ENCODE results near the gene PDK2. TPM values are rescaled to one million over a fixed set of nuclear protein-coding genes. Genes with fewer than 3 reads are reported as not detected.

The PDK2 gene
- total RNA-seq, 2 experiments from 2014 or later: 29.4 to 31.3 TPM

- Mint-ChIP-seq H3K27ac (peak overlapping the region; percentile 80), H3K36me3 (ENCODE audit: low read depth) (peaks cover 28% of the 10 kb centered on the region), H3K27me3 (no peaks in the 10 kb centered on the region), H3K9me3 (no peaks in the 10 kb centered on the region), H3K4me1 (peaks cover 49% of the 10 kb centered on the region), H3K4me3 (peak overlapping the region; percentile 93)
- ChIA-PET CTCF (interaction anchor here (0.7 to 5.3 kb wide), 9 partner anchors 9 to 248 kb away, joined by 3 to 43 read pairs (median 5); partner anchors contain the start of gene LRRC59), POLR2A (no interaction called here)
- DNase-seq: peak; percentile 57
Observed at GRCh38 chr17:50149417-50150353, 54.5 kb downstream of the PDK2 start.

DNA sequence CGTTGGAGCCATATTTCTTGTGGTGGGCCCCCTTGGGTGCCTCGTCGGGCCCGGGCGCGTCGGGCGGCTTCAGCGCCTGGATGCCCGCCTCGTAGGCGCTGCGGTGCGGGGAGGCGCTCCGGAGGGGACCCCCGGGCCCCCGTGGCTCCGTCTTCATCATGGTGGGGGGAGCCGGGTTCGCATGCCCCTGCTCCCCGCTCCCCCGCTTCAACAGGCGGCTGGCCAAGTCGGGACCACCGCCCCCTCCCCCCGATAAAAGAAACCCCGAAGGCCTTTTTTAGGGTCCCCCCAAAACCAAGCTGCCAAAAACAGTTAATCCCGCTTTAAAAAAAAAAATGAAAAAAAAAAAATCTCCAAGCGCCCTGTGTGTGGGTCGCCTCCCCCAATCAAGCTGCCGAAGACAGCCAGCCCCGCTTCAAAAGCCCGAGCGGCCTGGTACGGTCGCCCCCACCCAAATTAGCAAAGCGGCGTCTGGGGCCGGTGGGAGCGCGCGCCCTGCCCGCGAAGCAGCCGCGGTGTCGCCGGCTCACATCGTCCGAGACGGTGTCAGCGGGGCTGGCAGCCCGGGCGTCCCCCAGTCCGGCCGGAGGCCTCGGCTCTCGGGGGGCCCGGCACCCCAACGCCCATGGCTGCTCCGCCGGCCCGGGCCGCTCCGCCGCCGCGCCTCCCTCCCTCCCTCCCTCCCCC is 55.3 kb downstream of the PDK2 start, which contains the start of gene PPP1R9B:
TSS of gene PPP1R9B (minus strand) at position 324 of the 687 bp plus-strand sequence. CDS start at position 160, 164 bp downstream.
- Mint-ChIP-seq H3K36me3 (ENCODE audit: low read depth) (peaks cover 25% of the 10 kb centered on the region), H3K4me1 (peaks cover 51% of the 10 kb centered on the region), H3K4me3 (peak within 1 kb of the TSS; percentile 93), H3K27me3 (no peaks in the 10 kb centered on the region), H3K27ac (peak within 1 kb of the TSS; percentile 95), H3K9me3 (no peaks in the 10 kb centered on the region)
- no peak for DNase-seq
- POLR2A ChIA-PET: no interaction called here
- CTCF ChIA-PET: interaction anchor here (0.5 to 5.3 kb wide), 15 partner anchors 10 to 356 kb away, joined by 3 to 43 read pairs (median 4); partner anchors contain the start of gene LRRC59

DNA sequence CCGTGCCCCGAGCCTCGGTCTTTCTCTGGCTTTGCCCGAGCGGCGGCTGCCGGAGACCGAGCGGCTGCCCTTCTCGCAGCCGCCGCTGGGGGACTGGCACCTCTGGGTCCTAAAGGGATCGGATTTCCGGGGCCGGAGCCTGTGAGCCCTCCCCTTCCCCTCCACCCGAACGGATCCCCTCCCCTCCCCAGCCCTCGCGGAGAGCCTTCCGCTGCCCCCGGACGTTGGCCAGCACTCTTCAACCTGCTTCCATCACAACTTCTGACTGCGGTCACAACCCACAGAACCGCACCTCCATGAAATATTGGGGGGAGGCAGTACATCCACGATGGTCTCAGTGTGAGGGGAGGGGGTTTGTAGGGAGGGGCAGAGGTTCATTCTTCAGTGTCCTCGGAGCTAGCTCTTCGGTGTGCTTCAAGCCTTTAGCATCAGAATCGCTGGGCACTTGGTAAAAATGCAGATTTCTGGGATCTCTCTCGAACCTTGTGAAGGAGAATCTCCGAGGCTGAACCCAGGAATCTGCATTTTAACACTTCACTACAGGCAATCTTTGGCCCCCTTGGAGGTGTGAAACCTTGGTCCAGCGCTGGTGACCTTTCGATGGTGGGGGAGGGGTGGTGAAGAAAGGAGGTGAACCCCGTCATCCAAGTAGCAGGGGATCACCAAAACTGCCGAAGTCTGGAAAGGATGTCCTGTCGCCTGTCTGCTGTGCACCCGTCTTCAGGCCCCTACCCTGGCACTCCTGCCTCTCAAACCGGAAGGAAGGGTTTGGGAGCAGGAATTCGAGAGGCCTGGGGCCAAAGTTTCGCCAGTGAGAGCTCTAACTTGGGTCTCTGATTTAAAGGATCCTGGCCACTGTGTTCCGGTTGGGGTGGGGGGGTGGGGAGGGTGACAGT is 56.1 kb downstream of the PDK2 start:
- Mint-ChIP-seq H3K36me3 (ENCODE audit: low read depth) (peaks cover 21% of the 10 kb centered on the region), H3K9me3 (no peaks in the 10 kb centered on the region), H3K27me3 (no peaks in the 10 kb centered on the region), H3K27ac (peak overlapping the region; percentile 95), H3K4me3 (peak overlapping the region; percentile 89), H3K4me1 (peaks cover 50% of the 10 kb centered on the region)
- peak; percentile 92 for DNase-seq
- CTCF ChIA-PET: interaction anchor here (0.5 to 5.3 kb wide), 14 partner anchors 10 to 355 kb away, joined by 3 to 43 read pairs (median 4); partner anchors contain the start of genes LRRC59 and SGCA
- POLR2A ChIA-PET: no interaction called here

DNA sequence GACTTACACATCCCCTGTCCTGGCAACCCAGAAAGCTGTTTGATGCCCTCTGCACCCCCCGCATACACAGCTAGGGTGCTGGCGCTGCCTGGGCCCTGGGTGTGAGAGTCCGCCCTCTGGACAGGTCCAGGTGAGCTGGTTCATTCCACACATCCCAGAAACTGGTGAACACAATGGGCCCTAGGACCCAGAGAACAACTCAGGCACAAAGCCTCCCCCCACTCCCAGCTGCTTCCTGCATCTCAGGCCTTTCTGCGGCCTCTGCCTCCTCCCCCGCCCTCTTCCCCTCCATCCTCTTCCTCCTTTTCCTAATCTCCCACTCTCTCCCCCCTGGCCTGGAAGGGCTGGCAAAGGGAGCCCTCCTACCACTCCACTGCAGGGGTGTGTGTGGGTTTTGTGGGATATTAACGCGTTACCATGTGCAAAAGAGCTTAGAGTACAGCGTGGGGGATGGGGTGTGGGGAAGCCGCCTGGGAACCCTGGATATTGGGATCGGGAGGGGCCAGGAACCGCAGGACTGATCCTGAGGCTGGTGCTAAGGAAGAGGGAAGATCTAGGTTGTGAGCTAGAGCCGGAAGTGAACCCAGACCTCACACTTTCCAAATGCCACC is 56.9 kb downstream of the PDK2 start:
- peak; percentile 69 for DNase-seq
- peaks cover 44% of the 10 kb centered on the region for H3K4me1 Mint-ChIP-seq
- no peaks in the 10 kb centered on the region for H3K9me3 Mint-ChIP-seq
- peaks cover 15% of the 10 kb centered on the region for H3K36me3 Mint-ChIP-seq (ENCODE audit: low read depth)
- H3K27ac Mint-ChIP-seq: peak overlapping the region; percentile 95
- H3K4me3 Mint-ChIP-seq: peak overlapping the region; percentile 89
- ChIA-PET CTCF (interaction anchor here (0.6 to 5.3 kb wide), 12 partner anchors 9 to 145 kb away, joined by 3 to 43 read pairs (median 4); partner anchors contain the start of gene SGCA), POLR2A (interaction anchor here (0.9 kb wide), 1 partner anchor 8 kb away, joined by 4 read pairs; no protein-coding TSS in a partner anchor)
- no peaks in the 10 kb centered on the region for H3K27me3 Mint-ChIP-seq

GRCh38 chr17:50152736-50153135 is 57.6 kb downstream of the PDK2 start:
- ChIA-PET POLR2A (interaction anchor here (0.9 kb wide), 1 partner anchor 8 kb away, joined by 4 read pairs; no protein-coding TSS in a partner anchor), CTCF (interaction anchor here (0.8 to 5.3 kb wide), 8 partner anchors 9 to 59 kb away, joined by 3 to 43 read pairs (median 10); partner anchors contain the start of gene SGCA)
- peak overlapping the region; percentile 89 for H3K4me3 Mint-ChIP-seq
- H3K4me1 Mint-ChIP-seq: peaks cover 46% of the 10 kb centered on the region
- no peaks in the 10 kb centered on the region for H3K9me3 Mint-ChIP-seq
- H3K27ac Mint-ChIP-seq: peak overlapping the region; percentile 95
- H3K27me3 Mint-ChIP-seq: no peaks in the 10 kb centered on the region
- no peak for DNase-seq
- peaks cover 9% of the 10 kb centered on the region for H3K36me3 Mint-ChIP-seq (ENCODE audit: low read depth)

DNA sequence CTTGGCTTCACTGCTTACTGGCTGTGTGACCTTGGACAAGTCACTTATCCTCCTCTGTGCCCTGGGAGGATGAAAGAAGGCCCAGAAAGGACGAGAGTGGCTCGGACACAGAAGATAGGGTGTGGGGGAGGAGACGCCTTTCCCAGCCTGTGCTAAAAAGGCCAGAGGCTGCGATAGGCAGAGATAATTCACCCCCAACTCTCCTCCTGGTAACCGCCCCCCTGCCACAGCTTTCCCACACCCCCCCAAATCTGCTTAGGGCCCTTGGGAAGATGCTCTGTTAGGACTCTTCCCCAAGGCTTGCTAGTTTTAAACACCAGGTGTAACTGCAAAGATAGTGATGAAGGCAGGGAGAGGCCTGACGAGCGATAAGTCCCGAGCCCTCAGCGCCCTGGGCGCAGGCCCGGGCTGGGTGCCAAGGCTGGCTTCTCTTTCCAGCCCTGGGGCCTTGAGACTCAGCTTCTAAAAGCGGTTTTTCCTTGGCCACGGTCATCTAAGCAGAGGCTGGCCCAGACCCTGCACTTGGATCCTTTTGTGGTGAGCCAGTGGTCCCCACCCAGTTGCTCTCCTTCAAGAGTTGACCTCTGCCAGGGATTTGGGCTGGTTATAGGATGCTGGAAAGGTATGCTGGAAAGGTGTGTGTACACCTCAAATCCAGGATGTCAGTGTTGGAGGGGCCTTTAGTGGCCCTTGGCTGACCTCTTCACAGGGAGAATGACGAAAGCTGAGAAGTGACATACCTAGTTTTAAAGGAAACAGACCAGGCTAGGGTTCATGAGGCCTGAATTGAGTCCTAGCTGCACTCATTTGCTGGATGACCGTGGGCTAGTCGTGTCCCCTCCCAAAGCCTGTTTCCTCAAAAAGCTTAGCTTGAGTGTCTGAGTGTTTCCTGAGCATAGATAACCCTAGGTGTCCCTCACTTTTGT is 58.8 kb downstream of the PDK2 start:
- ChIA-PET POLR2A (no interaction called here), CTCF (interaction anchor here (0.6 to 5.3 kb wide), 9 partner anchors 8 to 178 kb away, joined by 3 to 40 read pairs (median 4); no protein-coding TSS in a partner anchor)
- no peaks in the 10 kb centered on the region for H3K27me3 Mint-ChIP-seq
- no peak overlapping the region for H3K4me3 Mint-ChIP-seq
- peaks cover 2% of the 10 kb centered on the region for H3K36me3 Mint-ChIP-seq (ENCODE audit: low read depth)
- peaks cover 51% of the 10 kb centered on the region for H3K4me1 Mint-ChIP-seq
- DNase-seq: no peak
- H3K9me3 Mint-ChIP-seq: no peaks in the 10 kb centered on the region
- no peak overlapping the region for H3K27ac Mint-ChIP-seq

DNA sequence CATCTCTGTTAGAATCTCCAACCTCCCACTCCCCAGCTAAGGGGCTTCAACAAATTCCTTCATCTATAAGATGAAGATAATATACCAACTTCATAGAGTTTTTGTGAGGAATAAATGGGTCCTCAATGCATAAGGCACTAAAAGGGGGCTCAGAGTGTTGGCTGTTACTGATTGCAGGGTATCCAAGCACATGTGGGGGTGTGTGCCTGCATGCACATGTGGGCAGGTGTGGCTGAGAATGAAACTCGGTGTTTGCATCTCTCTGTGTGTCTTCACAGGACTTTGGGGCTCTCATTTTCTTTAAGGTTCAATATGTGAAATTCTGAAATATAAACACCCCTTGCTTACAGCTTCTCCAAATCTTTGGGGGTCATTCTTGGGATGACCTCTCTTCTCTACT is 59.5 kb downstream of the PDK2 start:
- no peaks in the 10 kb centered on the region for H3K36me3 Mint-ChIP-seq (ENCODE audit: low read depth)
- peaks cover 51% of the 10 kb centered on the region for H3K4me1 Mint-ChIP-seq
- H3K4me3 Mint-ChIP-seq: no peak overlapping the region
- POLR2A ChIA-PET: no interaction called here
- H3K9me3 Mint-ChIP-seq: no peaks in the 10 kb centered on the region
- CTCF ChIA-PET: interaction anchor here (0.6 to 4.7 kb wide), 7 partner anchors 9 to 179 kb away, joined by 3 to 22 read pairs (median 3); no protein-coding TSS in a partner anchor
- DNase-seq: no peak
- H3K27ac Mint-ChIP-seq: peak overlapping the region; percentile 50
- H3K27me3 Mint-ChIP-seq: no peaks in the 10 kb centered on the region

GRCh38 chr17:50155115-50155819 is 60.1 kb downstream of the PDK2 start:
- H3K27ac Mint-ChIP-seq: no peak overlapping the region
- H3K36me3 Mint-ChIP-seq (ENCODE audit: low read depth): no peaks in the 10 kb centered on the region
- H3K27me3 Mint-ChIP-seq: no peaks in the 10 kb centered on the region
- POLR2A ChIA-PET: no interaction called here
- no peak overlapping the region for H3K4me3 Mint-ChIP-seq
- H3K9me3 Mint-ChIP-seq: no peaks in the 10 kb centered on the region
- DNase-seq: no peak
- CTCF ChIA-PET: interaction anchor here (1.0 to 4.7 kb wide), 3 partner anchors 9 to 45 kb away, joined by 3 to 22 read pairs (median 9); no protein-coding TSS in a partner anchor
- H3K4me1 Mint-ChIP-seq: peaks cover 53% of the 10 kb centered on the region

- Mint-ChIP-seq H3K36me3 (ENCODE audit: low read depth) (peaks cover 7% of the 10 kb centered on the region), H3K27me3 (peaks cover 4% of the 10 kb centered on the region), H3K27ac (peak overlapping the region; percentile 69), H3K4me3 (no peak overlapping the region), H3K4me1 (peaks cover 60% of the 10 kb centered on the region), H3K9me3 (peaks cover 4% of the 10 kb centered on the region)
- CTCF ChIA-PET: interaction anchor here (0.6 to 4.7 kb wide), 4 partner anchors 11 to 179 kb away, joined by 3 to 22 read pairs (median 6); no protein-coding TSS in a partner anchor
- peak; percentile 47 for DNase-seq
- POLR2A ChIA-PET: no interaction called here
Observed at GRCh38 chr17:50157891-50158290, 62.7 kb downstream of the PDK2 start.
